ENCODE measurements around the gene RASL12. TPM values are rescaled to one million over a fixed set of nuclear protein-coding genes. Genes with fewer than 3 reads are reported as not detected.
"Not testable (repeated sequence)": the region's sequence is repeated elsewhere in the genome, so short reads cannot be mapped to it uniquely, and the experiment has no call there.

The RASL12 gene
- total RNA-seq, 1 donor from 2014 or later, result not detected

GRCh38 chr15:65056868-65057548 is 10.8 kb downstream of the RASL12 start:
- intact Hi-C loops (cut with micrococcal nuclease), result no loop called here

DNA sequence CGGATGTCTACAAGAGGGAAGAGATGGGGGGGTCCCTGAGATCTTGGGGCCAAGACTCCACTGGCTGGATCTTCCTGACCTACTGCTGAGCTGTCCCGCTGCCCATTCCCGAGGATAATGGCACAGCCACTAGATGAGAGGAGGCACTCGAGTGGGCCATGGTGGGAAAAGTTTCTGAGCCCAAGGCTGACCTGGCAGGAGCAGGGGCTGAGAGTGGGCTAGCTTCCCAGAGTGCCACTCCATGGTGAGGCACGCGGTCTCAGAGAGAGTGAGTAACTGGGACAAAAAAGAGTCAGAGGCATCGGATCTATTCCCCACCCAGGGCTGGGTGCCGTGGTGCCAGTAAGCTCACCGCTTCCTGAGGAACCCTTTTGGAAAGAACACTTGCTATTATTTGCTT is 11.7 kb downstream of the RASL12 start:
- intact Hi-C loops (cut with micrococcal nuclease), result no loop called here

GRCh38 chr15:65055201-65055870 is 12.5 kb downstream of the RASL12 start:
- intact Hi-C loops (cut with micrococcal nuclease), result no loop called here

DNA sequence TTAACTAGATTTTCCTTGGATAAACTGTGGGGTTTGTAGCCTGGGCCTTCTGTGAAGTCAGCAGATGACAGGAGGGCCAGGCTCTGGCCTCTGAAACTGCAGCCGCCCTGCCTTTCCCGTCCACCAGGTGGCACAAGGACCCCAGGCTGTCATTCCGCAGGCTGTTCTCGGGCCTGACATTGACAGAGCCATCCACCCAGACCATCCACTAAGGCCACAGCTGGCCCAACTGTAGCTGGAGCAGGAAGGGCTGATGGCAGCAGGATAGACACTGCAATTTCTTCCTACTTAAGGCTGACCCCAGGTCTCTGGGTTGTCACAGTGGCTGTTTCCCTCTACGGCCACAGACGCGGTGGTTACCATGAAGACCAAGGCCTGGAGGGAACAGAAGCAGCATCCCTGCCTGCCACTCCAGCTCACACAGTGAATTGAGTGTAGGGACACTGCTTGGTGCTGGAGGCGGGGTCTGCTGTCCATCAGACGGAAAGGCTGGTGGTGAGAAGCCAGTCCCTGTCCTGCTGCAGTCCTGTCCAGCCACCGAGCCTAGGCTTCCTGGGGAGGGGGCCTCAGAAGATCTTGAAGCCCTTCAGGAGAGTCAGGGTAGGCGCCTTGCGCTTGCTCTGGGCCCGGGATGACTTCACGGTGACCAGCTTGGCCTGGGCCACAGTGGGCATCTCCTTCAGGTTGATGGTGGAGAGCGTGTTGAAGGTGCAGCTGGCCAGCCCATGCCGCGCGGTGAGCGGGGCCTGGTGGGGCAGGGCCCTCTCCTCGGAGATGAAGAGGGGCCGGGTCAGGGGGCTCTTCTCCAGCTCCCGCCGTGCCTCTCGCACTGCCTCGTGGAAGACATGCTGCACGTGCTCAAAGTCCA is 13.2 kb downstream of the RASL12 start:
- intact Hi-C loops (cut with micrococcal nuclease), result loop anchor here (1.0 kb wide), 5 partner anchors 47 to 331 kb away; partner anchors contain the start of gene RNU5B-1

DNA sequence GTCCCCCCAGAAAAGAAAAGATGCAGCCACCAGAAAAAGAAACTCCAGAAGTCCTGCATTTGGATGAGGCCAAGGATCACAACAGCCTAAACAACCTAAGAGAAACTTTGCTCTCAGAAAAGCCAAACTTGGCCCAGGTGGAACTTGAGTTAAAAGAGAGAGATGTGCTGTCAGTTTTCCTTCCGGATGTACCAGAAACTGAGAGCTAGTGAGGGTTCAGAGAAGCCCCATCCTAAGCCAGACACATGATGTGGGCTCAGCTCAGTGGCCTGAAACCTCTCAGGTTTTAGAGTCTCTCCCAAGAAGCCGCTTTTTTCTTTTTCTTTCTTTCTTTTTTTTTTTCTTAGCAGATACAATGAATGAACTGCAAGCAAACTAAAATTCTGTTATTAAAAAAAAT is 14.8 kb downstream of the RASL12 start:
- intact Hi-C loops (cut with micrococcal nuclease), result no loop called here

GRCh38 chr15:65051266-65051665 is 16.5 kb downstream of the RASL12 start:
- intact Hi-C loops (cut with micrococcal nuclease), result no loop called here

GRCh38 chr15:65050270-65050669 is 17.5 kb downstream of the RASL12 start:
- intact Hi-C loops (cut with micrococcal nuclease), result no loop called here

DNA sequence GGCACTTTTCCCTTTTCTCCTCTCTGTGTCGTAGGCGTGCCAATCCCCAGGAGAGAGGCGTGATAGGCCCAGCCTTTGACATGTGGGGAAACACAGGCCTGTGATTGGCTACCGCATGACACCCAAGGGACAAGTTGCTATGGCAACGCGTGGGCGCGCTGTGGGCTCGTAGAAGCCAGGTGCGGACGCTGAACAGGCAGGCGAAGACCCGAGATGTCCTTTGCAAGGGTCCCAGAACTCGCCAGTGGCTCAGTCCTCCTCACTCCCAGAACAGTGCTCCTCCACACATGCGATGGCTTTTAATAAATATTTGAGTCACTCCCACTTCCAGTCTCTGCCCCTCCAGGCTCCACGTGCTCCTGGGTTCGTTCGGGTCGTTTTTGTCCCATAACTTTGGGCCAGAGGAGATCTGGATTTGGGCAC is 18.4 kb downstream of the RASL12 start:
- intact Hi-C loops (cut with micrococcal nuclease), result loop anchor here (1.0 kb wide), 3 partner anchors 20 to 84 kb away; partner anchors contain the start of genes MTFMT and PDCD7

- intact Hi-C loops (cut with micrococcal nuclease), result no loop called here
These were observed 19.6 kb downstream of the RASL12 start for GRCh38 chr15:65048241-65048640.

GRCh38 chr15:65044724-65045481 is 22.9 kb downstream of the RASL12 start, which contains the start of gene SLC51B:
SLC51B (plus strand) TSS chr15:65045387; CDS start chr15:65050005, 4,618 bp downstream.
- intact Hi-C loops (cut with micrococcal nuclease), result no loop called here

GRCh38 chr15:65044218-65044617 is 23.6 kb downstream of the RASL12 start:
- intact Hi-C loops (cut with micrococcal nuclease), result not testable (repeated sequence)

DNA sequence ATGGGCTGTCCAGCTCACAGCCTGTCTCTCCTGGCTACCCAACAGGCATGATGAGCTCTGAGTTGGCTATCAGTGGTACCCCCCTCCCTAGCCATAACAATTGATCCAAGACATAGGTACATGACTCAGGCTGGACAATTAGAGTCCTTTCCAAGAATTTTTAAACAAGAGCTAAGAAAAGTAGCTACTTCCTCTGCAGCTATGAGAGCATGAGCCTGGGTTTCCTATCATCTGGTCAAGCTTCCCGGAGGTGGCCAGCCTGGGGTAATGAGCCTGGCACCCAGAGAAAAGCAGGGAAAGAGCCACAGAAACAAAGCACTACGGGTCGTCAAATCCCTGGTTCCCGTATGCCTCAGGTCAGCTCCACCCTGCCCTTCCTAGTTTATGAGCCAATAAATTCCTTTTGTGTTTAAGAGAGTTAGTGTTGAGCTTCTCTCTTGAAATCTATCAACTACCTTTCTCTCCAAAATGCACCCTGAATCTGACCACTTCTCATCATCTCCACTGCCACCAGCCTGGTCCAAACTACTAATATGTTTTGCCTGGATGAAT is 24.9 kb downstream of the RASL12 start:
- intact Hi-C loops (cut with micrococcal nuclease), result no loop called here

DNA sequence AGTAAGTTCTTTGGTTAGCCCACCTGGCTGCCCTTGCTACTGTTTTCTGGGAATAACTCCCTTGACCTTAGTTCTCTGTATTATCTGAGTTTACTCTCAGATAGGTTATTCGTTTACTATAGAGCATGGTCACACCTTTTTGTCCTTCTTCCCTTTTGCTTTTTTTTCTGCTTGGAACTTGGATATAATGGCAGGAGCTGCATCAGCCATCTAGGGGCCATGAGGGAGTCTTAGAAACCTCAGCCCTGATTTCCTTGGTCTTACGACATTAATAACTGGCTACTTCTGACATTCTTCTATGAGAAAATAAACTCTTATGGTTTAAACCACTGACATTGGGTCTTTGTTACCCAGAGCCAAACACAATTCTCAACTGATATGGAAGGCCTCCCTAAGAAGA is 26.0 kb downstream of the RASL12 start:
- intact Hi-C loops (cut with micrococcal nuclease), result no loop called here

GRCh38 chr15:65040461-65040860 is 27.3 kb downstream of the RASL12 start:
- intact Hi-C loops (cut with micrococcal nuclease), result no loop called here

DNA sequence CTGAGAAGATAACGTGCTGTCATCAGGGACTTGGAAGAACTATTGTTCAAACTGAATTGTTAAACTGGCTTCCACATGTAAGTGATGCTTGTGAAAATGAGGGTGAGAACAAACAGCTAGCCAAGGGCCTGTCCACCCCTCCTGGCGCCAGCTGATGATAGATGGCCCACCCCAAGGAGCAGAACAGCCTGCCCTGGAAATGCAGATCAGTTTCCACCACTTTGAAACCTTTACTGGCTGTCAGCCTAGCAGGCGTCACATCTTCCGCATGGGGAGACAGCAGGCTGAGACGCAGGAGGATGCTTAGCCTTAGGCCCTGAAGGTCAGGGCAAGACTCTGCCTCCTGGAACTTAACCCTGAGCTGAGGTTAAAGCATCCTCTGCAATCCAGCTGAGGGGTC is 29.0 kb downstream of the RASL12 start:
- intact Hi-C loops (cut with micrococcal nuclease), result no loop called here

DNA sequence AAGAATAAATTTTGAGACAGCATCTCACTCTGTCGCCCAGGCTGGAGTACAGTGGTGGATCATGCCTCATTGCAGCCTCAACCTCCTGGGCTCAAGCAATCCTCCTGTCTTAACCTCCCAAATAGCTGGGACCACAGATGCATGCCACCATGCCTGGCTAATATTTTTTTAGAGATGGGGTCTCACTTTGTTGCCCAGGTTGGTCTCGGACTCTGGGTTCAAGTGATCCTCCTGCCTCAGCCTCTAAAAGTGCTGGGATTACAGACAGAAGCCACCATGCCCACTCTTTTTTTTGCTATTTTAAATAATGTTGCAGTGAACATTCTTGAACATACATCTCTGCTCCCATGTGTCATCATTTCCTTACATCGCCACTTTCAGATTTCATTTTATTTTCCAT is 29.4 kb downstream of the RASL12 start:
- intact Hi-C loops (cut with micrococcal nuclease), result no loop called here

DNA sequence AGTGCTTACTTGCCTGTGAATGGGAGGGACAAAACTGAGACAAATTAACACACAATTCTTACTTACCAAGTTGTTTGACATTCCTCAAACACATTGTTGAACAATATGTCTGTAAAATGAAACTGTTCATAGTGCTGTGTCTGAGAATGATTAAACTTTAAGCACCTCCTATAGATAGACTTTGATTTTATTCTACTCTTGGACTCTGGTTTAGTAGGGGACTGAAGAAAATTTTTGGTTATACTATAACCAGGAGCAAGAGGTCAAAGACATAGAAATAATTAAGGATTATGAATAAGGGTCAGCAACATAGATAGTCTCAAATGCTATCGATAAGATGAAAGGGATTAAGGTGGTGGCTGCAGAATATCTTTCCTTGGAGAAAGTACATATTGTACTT is 30.5 kb downstream of the RASL12 start:
- intact Hi-C loops (cut with micrococcal nuclease), result no loop called here

- intact Hi-C loops (cut with micrococcal nuclease), result no loop called here
These were observed 33.1 kb downstream of the RASL12 start for GRCh38 chr15:65034719-65035118.

DNA sequence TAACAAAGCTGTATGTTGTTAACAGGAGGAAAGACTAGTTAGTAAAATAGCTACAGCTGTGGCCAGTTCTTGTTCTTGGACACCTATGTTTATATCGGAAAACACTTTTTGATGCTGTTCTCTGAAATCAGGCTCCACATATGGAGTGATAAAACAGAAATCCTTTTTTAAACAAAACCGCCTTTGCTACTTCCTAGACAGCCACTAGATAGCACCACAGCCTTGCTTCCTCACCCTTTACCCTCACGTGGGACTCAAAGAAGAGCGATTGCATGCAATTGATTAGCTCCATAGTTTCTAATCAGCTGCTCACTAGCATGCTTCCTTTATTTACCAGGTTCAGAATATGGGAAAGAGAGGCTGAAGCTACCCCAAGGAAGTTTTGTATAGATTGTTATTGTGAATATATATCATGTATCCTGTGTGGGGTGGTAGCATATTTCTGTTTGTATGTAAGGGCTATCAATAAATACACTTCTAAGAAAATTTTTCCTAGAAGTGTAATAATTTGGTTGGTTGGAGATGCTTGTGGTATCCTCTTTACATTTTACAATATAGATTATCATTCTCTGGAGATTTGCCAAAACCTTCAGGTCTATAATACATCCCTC is 34.0 kb downstream of the RASL12 start:
- intact Hi-C loops (cut with micrococcal nuclease), result loop anchor here (1.0 kb wide), 4 partner anchors 45 to 352 kb away; no protein-coding TSS in a partner anchor
